Stimulated activated CD4-positive, alpha-beta T cell treated with anti-CD3 and anti-CD28 coated beads, Interleukin-2, amount 100 ng/mL, for 48 hours (primary cell): ENCODE results near the gene TTC21B.

Experiments used
- DNase-seq, 2 donors: peaks; one replicate each; pipeline ENCODE4 v3.0.0-alpha.2; 2020

Gene TTC21B

GRCh38 chr2:165920748-165921147, 32.8 kb downstream of the TTC21B start:
- no peak for DNase-seq

GRCh38 chr2:165913636-165914035, 39.9 kb downstream of the TTC21B start:
- DNase-seq: no peak

GRCh38 chr2:165911981-165912380, 41.6 kb downstream of the TTC21B start:
- DNase-seq: no peak

- DNase-seq: no peak
Observed at GRCh38 chr2:165911231-165911630, 42.3 kb downstream of the TTC21B start.

- no peak for DNase-seq
Observed at GRCh38 chr2:165909466-165909865, 44.1 kb downstream of the TTC21B start.

- no peak for DNase-seq
Observed at GRCh38 chr2:165905854-165906253, 47.7 kb downstream of the TTC21B start.

GRCh38 chr2:165905269-165905668, 48.3 kb downstream of the TTC21B start:
- DNase-seq: no peak

- DNase-seq: no peak
Observed at GRCh38 chr2:165904432-165904831, 49.1 kb downstream of the TTC21B start.

GRCh38 chr2:165903406-165903805, 50.2 kb downstream of the TTC21B start:
- no peak for DNase-seq

GRCh38 chr2:165902934-165903333, 50.6 kb downstream of the TTC21B start:
- no peak for DNase-seq

- DNase-seq: no peak
Observed at GRCh38 chr2:165901620-165902298, 51.8 kb downstream of the TTC21B start.

- no peak for DNase-seq
Observed at GRCh38 chr2:165899311-165899710, 54.3 kb downstream of the TTC21B start.

GRCh38 chr2:165898381-165898780, 55.2 kb downstream of the TTC21B start:
- no peak for DNase-seq

GRCh38 chr2:165897726-165898125, 55.9 kb downstream of the TTC21B start:
- DNase-seq: no peak

GRCh38 chr2:165897074-165897473, 56.5 kb downstream of the TTC21B start:
- no peak for DNase-seq

- DNase-seq: no peak
Observed at GRCh38 chr2:165895974-165896373, 57.6 kb downstream of the TTC21B start.

GRCh38 chr2:165893556-165893955, 60.0 kb downstream of the TTC21B start:
- no peak for DNase-seq

- no peak for DNase-seq
Observed at GRCh38 chr2:165892526-165892925, 61.0 kb downstream of the TTC21B start.

GRCh38 chr2:165891943-165892342, 61.6 kb downstream of the TTC21B start:
- DNase-seq: no peak

GRCh38 chr2:165891345-165891744, 62.2 kb downstream of the TTC21B start:
- no peak for DNase-seq

GRCh38 chr2:165889798-165890197, 63.8 kb downstream of the TTC21B start:
- DNase-seq: no peak

GRCh38 chr2:165889158-165889557, 64.4 kb downstream of the TTC21B start:
- no peak for DNase-seq

- no peak for DNase-seq
Observed at GRCh38 chr2:165888171-165888570, 65.4 kb downstream of the TTC21B start.

GRCh38 chr2:165886487-165887146, 67.0 kb downstream of the TTC21B start:
- DNase-seq: no peak
